ENCODE measurements around the gene LRRN3.

Gene LRRN3

GRCh38 chr7:111108000-111108399 is 17.1 kb downstream of the LRRN3 start:
- DNase-seq: no peak

DNA sequence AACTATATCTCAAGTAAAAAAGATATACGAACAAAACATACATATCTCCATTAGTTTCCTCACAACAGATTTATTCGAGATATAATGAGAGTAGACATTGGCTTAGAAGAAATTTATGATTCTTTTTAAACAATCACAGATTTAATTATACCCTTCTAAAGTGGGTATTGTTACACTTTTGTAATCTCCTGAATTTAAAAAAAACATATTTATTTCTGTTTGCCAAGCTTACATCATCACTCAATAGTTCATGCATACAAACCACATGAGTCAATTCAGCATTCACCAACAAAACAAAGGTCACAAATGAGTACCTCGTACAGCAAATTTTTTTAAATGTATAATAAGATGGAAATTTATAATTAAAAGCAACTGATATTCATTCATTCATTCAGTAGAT is 17.6 kb downstream of the LRRN3 start:
- DNase-seq: no peak

- no peak for DNase-seq
Measured at GRCh38 chr7:111112439-111112838, 21.5 kb downstream of the LRRN3 start.

GRCh38 chr7:111113263-111114017 is 22.5 kb downstream of the LRRN3 start:
- no peak for DNase-seq

DNA sequence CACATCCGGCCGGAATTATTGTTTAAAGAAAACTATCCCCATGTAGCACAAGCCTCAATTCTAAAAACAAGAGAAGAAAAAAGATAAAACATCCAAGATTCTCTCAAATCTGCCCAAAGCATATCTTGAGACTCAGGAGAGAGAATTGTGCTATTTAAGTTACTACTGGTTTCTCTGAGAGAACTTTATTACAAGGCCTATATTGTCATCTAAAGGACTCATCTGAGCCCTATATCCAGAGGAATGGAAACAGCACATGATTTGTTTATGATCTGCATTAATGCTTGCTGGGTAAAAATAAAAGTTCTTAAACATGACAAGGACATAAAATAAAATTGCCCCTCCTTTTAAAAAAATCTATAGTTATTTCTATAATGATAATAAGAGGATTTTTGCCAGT is 25.0 kb downstream of the LRRN3 start:
- DNase-seq: no peak

DNA sequence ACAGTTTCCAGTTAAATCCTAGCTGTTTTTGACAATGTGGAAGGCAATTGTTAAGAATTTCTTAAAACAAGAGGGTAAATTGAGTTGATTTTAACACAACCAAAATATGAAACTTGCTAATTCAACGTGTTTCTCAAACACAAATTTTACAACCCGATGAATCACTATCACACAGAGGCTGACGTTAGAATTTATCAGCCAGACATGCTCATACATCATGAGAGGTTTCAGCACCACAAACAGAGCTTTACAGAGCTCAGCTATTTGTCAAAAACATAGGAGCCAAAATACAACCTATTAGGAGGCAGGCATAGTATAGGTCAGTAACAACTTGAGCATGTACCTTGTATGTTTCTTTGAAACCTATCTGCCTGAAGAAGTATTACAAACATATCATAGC is 36.1 kb downstream of the LRRN3 start:
- DNase-seq: no peak

DNA sequence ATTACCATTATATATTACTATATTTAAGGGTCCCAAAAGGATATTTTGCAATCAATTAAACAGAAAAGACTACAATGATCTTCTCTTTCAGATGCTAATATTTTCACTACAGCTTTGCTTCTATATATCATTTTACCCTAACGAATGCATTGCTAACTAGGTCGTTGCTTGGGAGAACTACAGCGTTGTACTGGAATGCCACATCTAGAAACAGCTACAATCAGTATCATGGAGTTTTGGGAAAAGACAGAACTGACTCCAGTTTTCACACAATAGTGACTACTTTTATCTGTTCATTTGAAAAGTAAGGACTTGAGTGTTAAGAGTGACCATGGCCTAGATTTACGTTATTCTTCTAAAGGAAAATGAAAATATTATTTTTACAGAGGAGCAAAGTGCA is 38.5 kb downstream of the LRRN3 start:
- DNase-seq: no peak

GRCh38 chr7:111132833-111133232 is 41.9 kb downstream of the LRRN3 start:
- DNase-seq: no peak

DNA sequence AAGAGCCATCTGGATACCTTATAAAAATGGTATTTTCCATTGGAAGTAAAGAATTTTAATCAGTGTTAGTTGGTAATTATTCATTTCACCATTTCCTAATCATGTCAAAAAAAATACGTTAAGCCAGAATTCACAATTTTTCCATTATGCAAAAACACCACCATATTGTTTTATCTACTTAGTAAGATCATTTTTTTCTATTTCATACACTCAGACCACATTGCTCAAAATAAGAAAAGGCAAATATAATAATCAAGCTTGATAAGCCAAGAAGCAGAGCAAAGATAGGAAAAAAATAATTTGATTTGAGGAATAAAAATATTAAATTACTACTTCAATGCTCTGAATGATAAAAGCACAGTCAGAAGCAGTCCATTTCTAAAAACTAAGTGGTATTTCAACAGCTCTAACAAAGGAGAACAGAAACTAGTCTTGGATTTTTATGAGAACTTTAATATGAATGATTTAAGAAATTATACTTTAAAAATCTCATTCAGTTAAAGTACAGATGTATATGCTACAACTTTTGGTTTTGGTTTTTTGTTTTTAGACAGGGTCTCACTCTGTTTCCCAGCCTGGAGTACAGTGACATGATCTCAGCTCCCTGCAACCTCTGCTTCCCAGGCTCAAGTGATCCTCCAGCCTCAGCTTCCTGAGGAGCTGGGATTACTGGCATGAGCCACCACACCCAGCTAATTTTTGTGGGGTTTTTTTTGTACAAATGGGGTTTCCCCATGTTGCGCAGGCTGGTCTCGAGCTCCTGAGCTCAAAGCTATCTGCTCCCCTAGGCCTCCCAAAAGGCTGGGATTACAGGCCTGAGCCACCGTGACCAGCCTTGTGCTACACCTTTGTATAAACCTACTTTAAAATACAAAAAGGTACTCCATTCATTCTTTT is 46.6 kb downstream of the LRRN3 start:
- no peak for DNase-seq

DNA sequence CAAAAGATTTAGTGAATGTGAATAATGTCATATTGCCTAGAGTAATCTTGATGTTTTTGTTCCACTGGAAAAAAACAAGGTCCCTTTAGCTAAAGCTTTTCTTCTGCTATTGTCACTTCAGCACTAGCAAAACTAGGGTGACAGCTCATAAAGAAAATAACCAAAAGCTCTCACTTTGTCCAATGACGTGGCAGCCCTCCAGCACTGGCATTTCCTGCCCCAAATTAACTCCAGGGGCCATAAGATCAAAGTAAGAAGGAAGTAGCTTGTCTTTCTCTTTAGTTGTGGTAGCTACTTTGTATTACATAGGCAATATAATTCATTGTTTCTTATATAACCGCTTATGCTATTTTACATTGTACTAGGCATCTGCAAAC is 47.3 kb downstream of the LRRN3 start:
- no peak for DNase-seq

- DNase-seq: no peak
Measured at GRCh38 chr7:111138586-111138985, 47.7 kb downstream of the LRRN3 start.

GRCh38 chr7:111140091-111140865 is 49.4 kb downstream of the LRRN3 start:
- DNase-seq: no peak

- DNase-seq: no peak
Measured at GRCh38 chr7:111145472-111145871, 54.5 kb downstream of the LRRN3 start.

DNA sequence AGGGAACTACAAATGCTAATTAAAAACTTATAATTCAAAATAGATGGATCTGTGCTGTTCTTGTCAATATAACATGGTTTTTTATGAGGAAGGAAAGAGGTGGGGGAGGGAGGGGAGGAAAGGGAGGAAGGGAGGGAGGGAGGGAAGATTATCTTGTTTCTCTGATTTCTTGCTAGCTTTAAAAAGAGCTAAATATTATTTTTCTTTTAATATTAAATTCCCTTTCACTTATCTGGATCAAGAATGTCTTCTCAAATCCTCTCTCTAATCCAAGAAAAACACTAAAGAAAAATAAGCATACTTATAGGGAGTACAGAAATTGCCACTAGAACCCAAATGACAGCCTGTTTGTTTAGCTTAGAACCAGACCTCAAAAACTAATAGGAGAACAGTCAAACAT is 55.2 kb downstream of the LRRN3 start:
- no peak for DNase-seq

GRCh38 chr7:111147708-111148533 is 57.0 kb downstream of the LRRN3 start:
- no peak for DNase-seq

- no peak for DNase-seq
Measured at GRCh38 chr7:111150709-111151108, 59.8 kb downstream of the LRRN3 start.

DNA sequence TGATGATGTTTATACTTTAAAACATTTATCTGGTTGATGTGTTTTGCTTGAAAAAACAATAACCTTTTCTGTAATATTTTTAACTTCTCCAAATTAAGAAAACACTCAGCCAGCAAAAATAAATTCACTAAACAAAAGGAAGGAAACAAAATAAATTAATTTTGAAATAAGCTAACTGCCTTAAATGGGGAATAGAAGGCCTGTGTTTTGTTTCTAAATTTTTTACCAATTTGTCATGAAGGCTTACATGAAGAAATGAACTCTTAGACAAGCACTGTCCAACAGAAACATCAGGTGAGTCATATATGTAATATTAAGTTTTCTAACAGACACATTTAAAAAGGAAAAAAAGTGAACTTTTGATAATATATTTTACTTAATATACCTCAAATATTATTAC is 68.5 kb downstream of the LRRN3 start:
- DNase-seq: no peak

GRCh38 chr7:111160297-111160696 is 69.4 kb downstream of the LRRN3 start:
- no peak for DNase-seq

- no peak for DNase-seq
Measured at GRCh38 chr7:111162692-111163091, 71.8 kb downstream of the LRRN3 start.

GRCh38 chr7:111164442-111164841 is 73.5 kb downstream of the LRRN3 start:
- DNase-seq: no peak

GRCh38 chr7:111168182-111168581 is 77.3 kb downstream of the LRRN3 start:
- no peak for DNase-seq

DNA sequence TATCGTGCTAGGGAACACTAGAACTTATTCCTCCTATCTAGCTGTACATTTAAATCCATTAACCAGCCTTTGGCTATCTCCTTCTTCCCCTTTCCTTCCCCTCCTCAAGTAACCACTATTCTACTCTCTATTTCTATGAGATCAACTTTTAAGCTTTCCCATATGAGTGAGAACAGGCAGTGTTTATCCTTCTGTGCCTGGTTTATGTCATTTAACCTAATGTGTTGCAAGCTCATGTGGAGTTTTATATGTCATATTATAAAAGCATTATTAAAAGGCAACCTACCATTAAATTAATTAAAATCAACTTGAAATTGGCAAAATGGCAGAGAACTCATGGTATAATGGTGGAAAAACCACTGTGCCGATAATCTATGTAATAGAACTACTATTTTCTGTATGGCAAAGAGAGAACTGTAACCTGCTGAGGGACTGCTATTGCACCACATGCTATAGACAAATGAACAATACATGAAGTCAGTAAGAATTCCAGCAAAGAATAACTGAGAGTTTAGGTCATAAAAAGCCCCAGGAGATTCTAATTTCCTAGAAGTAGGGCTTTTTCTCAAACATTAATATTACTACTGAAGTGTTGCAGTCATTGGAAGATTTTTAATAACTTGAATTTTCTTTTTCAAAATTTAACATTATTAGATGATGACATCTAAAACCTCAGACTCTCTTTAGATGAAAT is 81.8 kb downstream of the LRRN3 start:
- DNase-seq: no peak

Measured in activated gamma-delta T cell (primary cell).